ENCODE results near the gene NRXN3. TPM values are rescaled to one million over a fixed set of nuclear protein-coding genes. Genes with fewer than 3 reads are reported as not detected.

Gene NRXN3
- total and polyA plus RNA-seq, 2 experiments from 2014 or later, result 0.69 to 1.5 TPM

- Histone ChIP-seq H3K4me1 (ENCODE audit: low read depth) (peaks cover 18% of the 10 kb centered on the region), H3K27ac (no peak overlapping the region), H3K36me3 (no peaks in the 10 kb centered on the region), H3K9me3 (ENCODE audit: low read depth) (no peaks in the 10 kb centered on the region), H3K27me3 (no peaks in the 10 kb centered on the region), H3K4me3 (no peak overlapping the region)
- TF ChIP-seq, protein P1, sequence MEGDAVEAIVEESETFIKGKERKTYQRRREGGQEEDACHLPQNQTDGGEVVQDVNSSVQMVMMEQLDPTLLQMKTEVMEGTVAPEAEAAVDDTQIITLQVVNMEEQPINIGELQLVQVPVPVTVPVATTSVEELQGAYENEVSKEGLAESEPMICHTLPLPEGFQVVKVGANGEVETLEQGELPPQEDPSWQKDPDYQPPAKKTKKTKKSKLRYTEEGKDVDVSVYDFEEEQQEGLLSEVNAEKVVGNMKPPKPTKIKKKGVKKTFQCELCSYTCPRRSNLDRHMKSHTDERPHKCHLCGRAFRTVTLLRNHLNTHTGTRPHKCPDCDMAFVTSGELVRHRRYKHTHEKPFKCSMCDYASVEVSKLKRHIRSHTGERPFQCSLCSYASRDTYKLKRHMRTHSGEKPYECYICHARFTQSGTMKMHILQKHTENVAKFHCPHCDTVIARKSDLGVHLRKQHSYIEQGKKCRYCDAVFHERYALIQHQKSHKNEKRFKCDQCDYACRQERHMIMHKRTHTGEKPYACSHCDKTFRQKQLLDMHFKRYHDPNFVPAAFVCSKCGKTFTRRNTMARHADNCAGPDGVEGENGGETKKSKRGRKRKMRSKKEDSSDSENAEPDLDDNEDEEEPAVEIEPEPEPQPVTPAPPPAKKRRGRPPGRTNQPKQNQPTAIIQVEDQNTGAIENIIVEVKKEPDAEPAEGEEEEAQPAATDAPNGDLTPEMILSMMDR (IDR thresholded peaks at IDR 0.05; ENCODE audit: low read depth, low read length), result no peak
- no peak for DNase-seq (ENCODE audit: low read depth in 1 of 2, low spot score in 1 of 2)
These were observed 1555.0 kb downstream of the NRXN3 start for GRCh38 chr14:79724934-79725717.

GRCh38 chr14:79727900-79728299 lies 1557.7 kb downstream of the NRXN3 start:
- Histone ChIP-seq H3K27ac (no peak overlapping the region), H3K4me3 (no peak overlapping the region), H3K4me1 (ENCODE audit: low read depth) (peaks cover 18% of the 10 kb centered on the region), H3K36me3 (no peaks in the 10 kb centered on the region), H3K9me3 (ENCODE audit: low read depth) (no peaks in the 10 kb centered on the region), H3K27me3 (no peaks in the 10 kb centered on the region)
- TF ChIP-seq, protein P1 (IDR thresholded peaks at IDR 0.05; ENCODE audit: low read depth, low read length), result no peak
- no peak for DNase-seq (ENCODE audit: low read depth in 1 of 2, low spot score in 1 of 2)

- H3K4me1 ChIP-seq (ENCODE audit: low read depth), result peaks cover 17% of the 10 kb centered on the region
- H3K9me3 ChIP-seq (ENCODE audit: low read depth), result no peaks in the 10 kb centered on the region
- TF ChIP-seq, protein P1 (IDR thresholded peaks at IDR 0.05; ENCODE audit: low read depth, low read length), result no peak
- H3K4me3 ChIP-seq, result no peak overlapping the region
- no peaks in the 10 kb centered on the region for H3K27me3 ChIP-seq
- no peak overlapping the region for H3K27ac ChIP-seq
- H3K36me3 ChIP-seq, result no peaks in the 10 kb centered on the region
- DNase-seq (ENCODE audit: low read depth in 1 of 2, low spot score in 1 of 2), result no peak
These were observed 1558.2 kb downstream of the NRXN3 start for GRCh38 chr14:79728331-79728730.

DNA sequence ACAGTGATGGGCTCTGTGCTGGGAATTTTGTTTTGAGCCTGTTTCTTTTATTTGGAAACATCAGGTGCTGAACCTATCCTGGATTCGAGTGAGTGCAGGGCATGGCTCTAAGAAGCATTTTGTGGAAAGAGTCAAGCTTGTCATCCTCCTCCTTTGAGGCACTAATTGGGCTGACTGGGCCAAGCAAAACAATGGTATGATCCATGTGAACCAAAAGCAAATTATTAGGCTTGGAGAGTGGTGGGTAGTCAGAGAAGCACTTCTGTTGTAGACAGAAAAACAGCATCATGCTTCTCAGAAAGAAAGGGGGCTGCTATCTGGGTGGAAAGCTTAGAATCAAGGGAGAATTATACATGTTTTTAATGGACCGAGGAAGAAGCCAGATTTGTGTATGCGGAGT lies 1559.6 kb downstream of the NRXN3 start:
- DNase-seq (ENCODE audit: low read depth in 1 of 2, low spot score in 1 of 2), result no peak
- TF ChIP-seq, protein P1 (IDR thresholded peaks at IDR 0.05; ENCODE audit: low read depth, low read length), result no peak

GRCh38 chr14:79730196-79730595 lies 1560.0 kb downstream of the NRXN3 start:
- H3K4me1 ChIP-seq (ENCODE audit: low read depth), result peaks cover 15% of the 10 kb centered on the region
- H3K36me3 ChIP-seq, result no peaks in the 10 kb centered on the region
- no peak overlapping the region for H3K27ac ChIP-seq
- DNase-seq (ENCODE audit: low read depth in 1 of 2, low spot score in 1 of 2), result no peak
- no peaks in the 10 kb centered on the region for H3K9me3 ChIP-seq (ENCODE audit: low read depth)
- no peaks in the 10 kb centered on the region for H3K27me3 ChIP-seq
- TF ChIP-seq, protein P1 (IDR thresholded peaks at IDR 0.05; ENCODE audit: low read depth, low read length), result no peak
- no peak overlapping the region for H3K4me3 ChIP-seq

More for the DNA sequence above, 1559.6 kb downstream of the NRXN3 start:
- Histone ChIP-seq H3K4me3 (no peak overlapping the region), H3K9me3 (ENCODE audit: low read depth) (no peaks in the 10 kb centered on the region), H3K27me3 (no peaks in the 10 kb centered on the region), H3K36me3 (no peaks in the 10 kb centered on the region), H3K27ac (no peak overlapping the region), H3K4me1 (ENCODE audit: low read depth) (peaks cover 15% of the 10 kb centered on the region)

All from cardiac muscle cell (in vitro differentiated cells and primary cell).